Measurements from ENCODE around the gene ACACB. TPM values are rescaled to one million over a fixed set of nuclear protein-coding genes. Genes with fewer than 3 reads are reported as not detected.

Gene ACACB
- 2.0 and 5.4 TPM in 2 replicates for total RNA-seq

DNA sequence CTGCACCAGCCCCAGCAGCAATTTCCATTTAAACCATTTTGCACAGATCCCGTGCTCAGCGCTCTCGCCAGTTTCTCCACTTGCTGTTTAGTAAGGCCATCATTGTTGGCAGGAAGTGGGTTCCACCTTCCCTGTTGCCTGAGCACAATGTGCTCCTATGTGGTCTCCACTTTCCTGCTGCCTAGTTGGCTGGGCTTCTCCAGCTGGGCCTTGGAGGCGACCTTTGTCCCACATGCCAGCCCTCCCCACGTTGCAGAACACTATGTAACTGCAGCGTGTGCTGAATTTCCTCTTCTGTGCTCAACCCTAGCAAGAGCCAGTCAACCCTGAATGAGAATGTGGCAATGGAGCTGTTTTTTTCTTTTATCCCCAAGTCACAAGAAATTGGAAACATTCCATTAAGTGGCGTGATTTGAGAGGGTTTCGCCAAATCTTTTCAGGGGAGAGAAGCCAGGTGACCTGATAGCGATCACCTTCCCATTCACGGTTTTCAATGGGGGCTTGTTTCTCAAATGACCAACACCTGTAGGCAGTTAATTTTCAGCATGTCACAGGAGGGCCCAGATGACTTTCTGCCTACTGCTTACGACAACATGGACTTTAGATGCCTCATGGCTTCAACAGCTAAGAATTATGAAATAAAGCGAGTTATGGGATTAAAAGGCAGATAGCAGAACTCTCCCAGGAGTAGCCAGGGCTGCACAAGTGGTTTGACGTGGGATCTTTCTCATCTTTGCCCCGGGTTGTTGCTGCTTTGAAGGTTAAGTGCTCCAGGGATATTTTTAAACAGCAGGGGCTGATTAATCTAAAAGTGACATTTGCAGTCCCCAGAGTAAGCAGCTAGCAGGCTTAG lies at the start of gene ACACB:
TSS of gene ACACB (plus strand) at position 830 of the 853 bp plus-strand sequence. CDS start 22,819 bp downstream, outside the sequence.

DNA sequence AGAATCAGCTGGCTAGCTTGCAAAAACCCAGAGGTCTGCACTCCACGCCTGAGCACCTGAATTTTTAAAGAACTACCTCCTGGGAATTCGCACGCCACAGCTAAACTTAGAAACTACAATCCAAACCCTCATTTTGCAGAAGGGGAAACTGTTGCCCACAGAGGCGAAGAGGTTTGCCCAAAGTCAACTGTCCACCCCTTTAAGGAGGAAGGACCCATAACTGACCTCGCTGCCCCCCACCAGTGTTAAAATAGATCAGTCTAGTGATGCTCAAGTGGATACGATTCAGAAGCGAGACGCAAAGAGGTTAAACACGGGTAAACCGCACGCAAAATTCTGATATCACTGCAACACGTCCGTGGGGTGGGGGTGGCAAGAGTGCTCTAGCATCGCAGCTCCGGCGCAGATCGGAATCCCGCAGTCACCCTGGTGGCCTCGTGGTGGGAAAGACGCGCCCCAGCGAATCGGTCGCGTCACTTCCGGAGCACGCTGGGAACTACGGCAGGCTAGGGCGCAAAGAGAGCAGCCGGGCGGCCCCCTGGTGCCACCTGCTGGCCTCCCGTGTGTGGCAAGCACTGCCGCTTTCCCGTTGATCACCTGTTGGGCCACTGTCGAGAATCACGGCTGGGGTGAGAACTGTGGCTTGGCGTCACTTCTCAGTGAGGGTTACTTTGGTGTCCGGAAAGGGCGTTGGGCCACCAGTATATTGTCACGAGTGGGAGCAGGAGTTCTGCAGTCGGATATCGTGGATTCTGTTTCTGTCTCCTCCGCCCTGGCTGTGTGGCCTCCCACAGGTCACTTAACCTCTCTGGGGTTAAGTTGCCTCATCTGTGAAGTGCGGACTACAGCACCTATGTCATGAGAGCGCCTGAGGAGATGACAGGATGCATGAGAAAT lies 23.1 kb upstream of the ACACB start, which contains the start of gene ALKBH2:
TSS of gene ALKBH2 (minus strand) at position 451 of the 897 bp plus-strand sequence. CDS start 686 bp downstream, outside the sequence.

DNA sequence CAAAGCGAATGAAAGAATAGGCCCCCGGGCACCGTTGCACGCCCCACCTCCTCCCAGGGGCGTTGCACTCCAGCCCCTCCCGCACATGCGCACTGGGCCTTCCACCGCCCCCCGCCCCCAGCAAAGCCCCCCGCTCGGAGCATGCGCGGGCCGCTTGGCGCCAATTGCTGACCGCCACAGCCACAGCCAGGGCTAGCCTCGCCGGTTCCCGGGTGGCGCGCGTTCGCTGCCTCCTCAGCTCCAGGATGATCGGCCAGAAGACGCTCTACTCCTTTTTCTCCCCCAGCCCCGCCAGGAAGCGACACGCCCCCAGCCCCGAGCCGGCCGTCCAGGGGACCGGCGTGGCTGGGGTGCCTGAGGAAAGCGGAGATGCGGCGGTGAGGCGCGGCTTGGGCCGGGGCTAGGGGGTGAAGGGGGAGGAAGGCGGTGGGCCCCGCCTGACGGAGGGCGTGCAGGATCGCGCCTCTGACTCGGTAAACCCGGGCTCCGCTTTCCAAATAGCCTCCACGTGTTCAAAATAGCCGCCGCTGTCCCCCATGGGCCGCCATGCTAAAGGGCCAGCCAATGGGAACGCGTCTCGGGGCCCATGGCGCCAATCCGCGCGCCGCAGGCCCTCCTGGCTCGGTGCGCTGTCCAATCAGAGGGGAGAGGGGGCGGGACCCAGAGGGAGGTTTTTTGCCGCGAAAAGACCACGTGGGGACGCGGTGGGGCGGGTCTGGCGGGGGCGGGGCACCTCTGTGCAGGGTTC lies 18.8 kb upstream of the ACACB start, which contains the start of gene UNG:
TSS of gene UNG (plus strand) at position 163 of the 748 bp plus-strand sequence. CDS start at position 246, 83 bp downstream.

DNA sequence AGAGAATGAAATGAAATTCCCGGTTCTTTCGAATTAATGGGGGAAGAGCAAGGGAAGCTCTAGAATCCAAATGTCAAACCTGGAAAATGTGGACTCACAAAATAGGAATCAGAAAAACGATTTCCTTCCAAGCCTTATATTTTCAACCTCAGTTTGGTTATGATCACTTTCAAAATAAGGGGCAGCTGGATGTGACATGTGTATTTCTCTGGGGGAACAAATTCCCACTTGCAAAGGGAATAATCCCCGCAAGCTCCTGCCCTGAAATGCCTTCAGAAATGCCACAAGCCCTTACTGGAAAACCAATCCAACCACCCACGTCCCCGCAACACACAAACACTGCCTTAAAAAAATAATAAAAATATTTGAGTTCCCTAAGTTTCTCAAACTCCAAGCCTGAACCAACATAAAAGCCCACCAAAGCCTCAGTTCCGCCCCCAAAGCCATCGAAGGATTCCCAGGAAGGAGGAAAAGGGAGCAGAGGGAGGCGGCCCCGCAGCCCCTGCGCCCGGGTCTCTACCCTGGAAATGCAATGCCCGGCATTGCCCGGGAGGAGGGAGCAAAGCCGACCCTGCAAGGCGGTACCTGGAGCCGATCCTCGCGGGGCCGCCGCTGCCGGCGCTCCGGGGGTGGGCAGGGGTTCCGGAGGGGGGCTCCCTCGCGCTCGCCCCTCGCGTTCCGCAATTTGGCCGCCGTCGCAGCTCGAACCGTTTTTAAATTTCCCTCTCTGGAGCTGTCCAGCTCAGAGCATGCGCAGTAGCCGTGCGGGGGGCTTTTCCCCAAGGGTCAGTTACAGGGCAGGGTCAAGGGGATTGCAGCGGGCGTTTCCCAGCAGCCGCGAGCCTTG lies 192.4 kb downstream of the ACACB start, which contains the start of gene FOXN4:
TSS of gene FOXN4 (minus strand) at position 751 of the 847 bp plus-strand sequence. CDS start 963 bp downstream, outside the sequence.

Other genes with a start within 250 kb of the ACACB start
- not detected in 2 replicates for gene DAO, start 236.5 kb upstream of the ACACB start, total RNA-seq
- not detected in 2 replicates for gene SVOP, start 95.5 kb upstream of the ACACB start, total RNA-seq
- gene USP30, start 64.0 kb upstream of the ACACB start, total RNA-seq, result 7.6 and 10.3 TPM in 2 replicates
- gene ALKBH2, start 23.1 kb upstream of the ACACB start, total RNA-seq, result 7.1 and 8.2 TPM in 2 replicates
- gene UNG, start 19.0 kb upstream of the ACACB start, total RNA-seq, result 30.9 and 37.8 TPM in 2 replicates
- not detected in 2 replicates for gene FOXN4, start 192.7 kb downstream of the ACACB start, total RNA-seq
- not detected in 2 replicates for gene MYO1H, start 231.3 kb downstream of the ACACB start, total RNA-seq

All from thoracic aorta endothelial cell (primary cell).